ENCODE data around the gene TBC1D4. TPM values are rescaled to one million over a fixed set of nuclear protein-coding genes. Genes with fewer than 3 reads are reported as not detected.

Gene TBC1D4
- total and polyA plus RNA-seq, 2 donors from 2014 or later: 14.7 to 51.8 TPM

DNA sequence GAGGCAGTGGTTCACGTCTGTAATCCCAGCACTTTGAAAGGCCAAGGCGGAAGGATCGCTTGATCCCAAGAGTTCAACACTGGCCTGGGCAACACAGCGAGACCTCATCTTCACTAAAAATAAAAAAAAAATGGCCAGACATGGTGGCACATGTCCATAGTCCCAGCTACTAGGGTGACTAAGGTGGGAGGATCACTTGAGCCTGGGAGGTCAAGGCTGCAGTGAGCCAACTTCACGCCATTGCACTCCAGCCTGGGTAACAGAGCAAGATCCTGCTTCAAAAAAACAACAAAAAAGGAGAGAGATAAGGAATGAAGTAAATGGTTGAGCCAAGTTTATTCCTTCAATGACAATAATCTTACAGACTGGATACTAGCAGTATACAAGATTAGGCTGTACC, 21.3 kb downstream of the TBC1D4 start:
- intact Hi-C loops (cut with DNase I): no loop called here
- Histone ChIP-seq H3K36me3 (ENCODE audit: control insufficient read depth in 2 of 3, insufficient read depth in 3 of 3, low read length in 3 of 3) (no peaks in the 10 kb centered on the region), H3K9me3 (ENCODE audit: control insufficient read depth in 2 of 3, insufficient read depth in 1 of 3, low read length in 3 of 3) (no peaks in the 10 kb centered on the region), H3K27me3 (ENCODE audit: control insufficient read depth, insufficient read depth, low read length) (no peaks in the 10 kb centered on the region), H3K27ac (ENCODE audit: low read depth in 2 of 2, low read length in 2 of 2) (no peak overlapping the region), H3K4me3 (ENCODE audit: low read length in 3 of 3) (no peak overlapping the region), H3K4me1 (ENCODE audit: control insufficient read depth in 2 of 3, insufficient read depth in 2 of 3, low read depth in 1 of 3, low read length in 3 of 3) (peaks cover 0 to 21% (median 8%) of the 10 kb centered on the region in 3 donors), H3K9ac (ENCODE audit: low read length in 3 of 3) (no peak overlapping the region)
- FAIRE-seq: no peak
- no peak for DNase-seq
- TF ChIP-seq, protein P1, sequence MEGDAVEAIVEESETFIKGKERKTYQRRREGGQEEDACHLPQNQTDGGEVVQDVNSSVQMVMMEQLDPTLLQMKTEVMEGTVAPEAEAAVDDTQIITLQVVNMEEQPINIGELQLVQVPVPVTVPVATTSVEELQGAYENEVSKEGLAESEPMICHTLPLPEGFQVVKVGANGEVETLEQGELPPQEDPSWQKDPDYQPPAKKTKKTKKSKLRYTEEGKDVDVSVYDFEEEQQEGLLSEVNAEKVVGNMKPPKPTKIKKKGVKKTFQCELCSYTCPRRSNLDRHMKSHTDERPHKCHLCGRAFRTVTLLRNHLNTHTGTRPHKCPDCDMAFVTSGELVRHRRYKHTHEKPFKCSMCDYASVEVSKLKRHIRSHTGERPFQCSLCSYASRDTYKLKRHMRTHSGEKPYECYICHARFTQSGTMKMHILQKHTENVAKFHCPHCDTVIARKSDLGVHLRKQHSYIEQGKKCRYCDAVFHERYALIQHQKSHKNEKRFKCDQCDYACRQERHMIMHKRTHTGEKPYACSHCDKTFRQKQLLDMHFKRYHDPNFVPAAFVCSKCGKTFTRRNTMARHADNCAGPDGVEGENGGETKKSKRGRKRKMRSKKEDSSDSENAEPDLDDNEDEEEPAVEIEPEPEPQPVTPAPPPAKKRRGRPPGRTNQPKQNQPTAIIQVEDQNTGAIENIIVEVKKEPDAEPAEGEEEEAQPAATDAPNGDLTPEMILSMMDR (IDR thresholded peaks at IDR 0.05; ENCODE audit: borderline replicate concordance, extremely low read depth, insufficient read depth): no peak

DNA sequence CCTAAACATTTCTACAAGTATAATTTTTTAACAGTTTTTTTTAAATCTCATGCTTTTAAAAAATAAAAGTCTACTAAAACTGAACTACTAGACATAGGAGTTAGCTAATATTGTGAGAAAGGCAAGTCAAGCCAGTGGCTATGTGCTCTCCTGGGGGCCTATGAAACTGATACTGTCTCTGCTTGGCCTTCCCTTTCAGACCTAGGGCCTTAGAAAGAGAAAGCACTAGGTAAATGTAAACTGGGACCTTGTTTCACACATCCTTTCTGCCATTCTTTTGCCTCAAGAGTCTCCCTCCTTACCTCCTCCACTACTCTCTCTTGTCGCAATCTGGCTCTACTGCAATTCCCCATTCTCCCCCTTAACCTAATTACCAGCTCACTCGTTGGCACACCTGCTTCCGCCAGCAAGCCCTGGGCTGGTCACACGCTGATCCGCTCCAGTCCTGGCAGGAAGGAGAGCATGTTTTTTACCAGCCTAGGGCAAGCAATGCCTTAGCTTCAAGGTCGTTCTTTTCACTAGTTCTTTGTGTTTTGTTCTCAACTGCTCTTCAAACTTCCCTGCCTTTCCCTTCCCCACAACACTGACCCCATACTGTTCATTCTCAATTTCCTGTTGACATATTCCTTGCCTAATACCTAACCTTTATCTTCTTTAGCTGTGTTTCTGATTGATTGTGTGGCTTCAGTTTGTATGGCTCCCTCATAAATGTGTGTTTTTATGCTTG, 23.1 kb downstream of the TBC1D4 start:
- H3K4me1 ChIP-seq (ENCODE audit: control insufficient read depth in 2 of 3, insufficient read depth in 2 of 3, low read depth in 1 of 3, low read length in 3 of 3): peaks cover 0 to 21% (median 8%) of the 10 kb centered on the region in 3 donors
- no peaks in the 10 kb centered on the region for H3K27me3 ChIP-seq (ENCODE audit: control insufficient read depth, insufficient read depth, low read length)
- H3K36me3 ChIP-seq (ENCODE audit: control insufficient read depth in 2 of 3, insufficient read depth in 3 of 3, low read length in 3 of 3): no peaks in the 10 kb centered on the region
- TF ChIP-seq, protein P1 (IDR thresholded peaks at IDR 0.05; ENCODE audit: borderline replicate concordance, extremely low read depth, insufficient read depth): no peak
- peak; percentile 26 to 85 (median 55) for DNase-seq
- intact Hi-C loops (cut with DNase I): no loop called here
- FAIRE-seq: peak; percentile 68
- no peaks in the 10 kb centered on the region for H3K9me3 ChIP-seq (ENCODE audit: control insufficient read depth in 2 of 3, insufficient read depth in 1 of 3, low read length in 3 of 3)
- H3K9ac ChIP-seq (ENCODE audit: low read length in 3 of 3): peak overlapping the region in 2 of 3 donors; percentile 10 to 50
- H3K27ac ChIP-seq (ENCODE audit: low read depth in 2 of 2, low read length in 2 of 2): peak overlapping the region; percentile 78 to 91
- peak overlapping the region in 1 of 3 donors; percentile 16 for H3K4me3 ChIP-seq (ENCODE audit: low read length in 3 of 3)

GRCh38 chr13:75455962-75456361, 26.0 kb downstream of the TBC1D4 start:
- intact Hi-C loops (cut with DNase I): no loop called here
- no peak for FAIRE-seq
- H3K4me3 ChIP-seq (ENCODE audit: low read length in 3 of 3): no peak overlapping the region
- H3K27ac ChIP-seq (ENCODE audit: low read depth in 2 of 2, low read length in 2 of 2): no peak overlapping the region
- no peak overlapping the region for H3K9ac ChIP-seq (ENCODE audit: low read length in 3 of 3)
- peaks cover 0 to 21% (median 8%) of the 10 kb centered on the region in 3 donors for H3K4me1 ChIP-seq (ENCODE audit: control insufficient read depth in 2 of 3, insufficient read depth in 2 of 3, low read depth in 1 of 3, low read length in 3 of 3)
- DNase-seq: no peak
- no peaks in the 10 kb centered on the region for H3K36me3 ChIP-seq (ENCODE audit: control insufficient read depth in 2 of 3, insufficient read depth in 3 of 3, low read length in 3 of 3)
- TF ChIP-seq, protein P1 (IDR thresholded peaks at IDR 0.05; ENCODE audit: borderline replicate concordance, extremely low read depth, insufficient read depth): no peak
- H3K27me3 ChIP-seq (ENCODE audit: control insufficient read depth, insufficient read depth, low read length): no peaks in the 10 kb centered on the region
- H3K9me3 ChIP-seq (ENCODE audit: control insufficient read depth in 2 of 3, insufficient read depth in 1 of 3, low read length in 3 of 3): no peaks in the 10 kb centered on the region
